WERI-Rb-1 (cell line): ENCODE measurements around the gene SEPTIN8.

Experiments used
- DNase-seq: peaks from one replicate; pipeline ENCODE4 v3.0.0-alpha.2; 2020
- H3K27ac ChIP-seq: fragments of 250-450 bp; sonication (Bioruptor Pico); 2 replicates; pipeline ENCODE4 v1.5.1; 2020; ENCODE audit warnings: mild to moderate bottlenecking, moderate library complexity
- H3K27me3 ChIP-seq: fragments of 250-450 bp; sonication (Bioruptor Pico); 2 replicates; pipeline ENCODE4 v1.5.1; 2021; ENCODE audit warnings: mild to moderate bottlenecking, low read depth, moderate library complexity; ENCODE audit not compliant: insufficient read depth, severe bottlenecking
- H3K36me3 ChIP-seq: fragments of 250-450 bp; sonication (Bioruptor Pico); 2 replicates; pipeline ENCODE4 v1.5.1; 2020; ENCODE audit warnings: mild to moderate bottlenecking, moderate library complexity
- H3K4me3 ChIP-seq: 2 replicates; pipeline ENCODE4 v1.5.1; 2011; ENCODE audit warnings: low read depth, mild to moderate bottlenecking, control low read depth, low read length
- H3K9me3 ChIP-seq: fragments of 250-450 bp; sonication (Bioruptor Pico); 2 replicates; pipeline ENCODE4 v1.5.1; 2021; ENCODE audit warnings: mild to moderate bottlenecking, moderate library complexity; ENCODE audit not compliant: severe bottlenecking
- CTCF ChIP-seq: IDR thresholded peaks from 2 replicates; pipeline ENCODE4 v1.5.1; 2011; ENCODE audit warnings: low read depth, mild to moderate bottlenecking, control low read depth, inconsistent platforms, low read length

SEPTIN8 gene

GRCh38 chr5:132788508-132788907, 11.5 kb upstream of the SEPTIN8 start:
- H3K4me3 ChIP-seq, result no peak overlapping the region
- H3K27ac ChIP-seq, result no peak overlapping the region
- DNase-seq, result no peak
- H3K9me3 ChIP-seq, result peaks cover 4% of the 10 kb centered on the region
- no peaks in the 10 kb centered on the region for H3K27me3 ChIP-seq
- no peak for TF ChIP-seq CTCF
- H3K36me3 ChIP-seq, result no peaks in the 10 kb centered on the region

GRCh38 chr5:132787076-132787475, 10.0 kb upstream of the SEPTIN8 start:
- no peak for DNase-seq
- TF ChIP-seq CTCF, result no peak
- peaks cover 4% of the 10 kb centered on the region for H3K9me3 ChIP-seq

GRCh38 chr5:132785864-132786263, 8.8 kb upstream of the SEPTIN8 start:
- no peak for DNase-seq
- no peak for TF ChIP-seq CTCF
- Histone ChIP-seq H3K27me3 (no peaks in the 10 kb centered on the region), H3K9me3 (peaks cover 4% of the 10 kb centered on the region), H3K27ac (no peak overlapping the region), H3K4me3 (no peak overlapping the region), H3K36me3 (no peaks in the 10 kb centered on the region)

More at GRCh38 chr5:132787076-132787475, 10.0 kb upstream of the SEPTIN8 start:
- H3K4me3 ChIP-seq, result no peak overlapping the region
- no peak overlapping the region for H3K27ac ChIP-seq
- no peaks in the 10 kb centered on the region for H3K27me3 ChIP-seq
- no peaks in the 10 kb centered on the region for H3K36me3 ChIP-seq

DNA sequence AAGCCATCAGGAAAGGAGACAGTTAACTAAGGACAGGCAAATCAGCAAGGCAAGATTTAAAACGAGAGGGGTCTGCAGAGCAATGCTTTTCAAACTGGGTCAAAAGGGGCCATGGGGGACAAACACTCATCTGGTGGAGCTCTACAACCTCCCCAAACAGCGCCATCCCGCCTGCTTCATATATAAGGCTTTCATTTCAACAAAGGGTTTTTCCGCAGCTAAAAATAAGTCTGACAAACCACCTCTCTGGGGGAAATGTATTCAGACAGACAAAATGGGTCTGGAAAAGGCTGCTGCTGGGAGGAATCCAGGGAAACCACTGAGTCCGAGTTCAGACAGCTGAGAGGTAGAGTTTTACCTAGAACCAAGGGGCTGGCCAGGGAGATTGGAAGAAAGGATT, 8.3 kb upstream of the SEPTIN8 start:
- Histone ChIP-seq H3K27me3 (no peaks in the 10 kb centered on the region), H3K27ac (no peak overlapping the region), H3K36me3 (no peaks in the 10 kb centered on the region), H3K4me3 (no peak overlapping the region), H3K9me3 (peaks cover 4% of the 10 kb centered on the region)
- DNase-seq, result no peak
- TF ChIP-seq CTCF, result no peak

- no peak for DNase-seq
- Histone ChIP-seq H3K9me3 (peaks cover 4% of the 10 kb centered on the region), H3K27ac (no peak overlapping the region), H3K36me3 (no peaks in the 10 kb centered on the region), H3K4me3 (no peak overlapping the region), H3K27me3 (no peaks in the 10 kb centered on the region)
- TF ChIP-seq CTCF, result no peak
Observed at GRCh38 chr5:132782101-132782500, 5.1 kb upstream of the SEPTIN8 start.

- H3K27me3 ChIP-seq, result no peaks in the 10 kb centered on the region
- no peaks in the 10 kb centered on the region for H3K36me3 ChIP-seq
- TF ChIP-seq CTCF, result no peak
- H3K9me3 ChIP-seq, result no peaks in the 10 kb centered on the region
- no peak for DNase-seq
- H3K27ac ChIP-seq, result no peak overlapping the region
- H3K4me3 ChIP-seq, result no peak overlapping the region
Observed at GRCh38 chr5:132781029-132781428, 4.0 kb upstream of the SEPTIN8 start.
